Measurements from ENCODE around the gene GJC1. TPM values are rescaled to one million over a fixed set of nuclear protein-coding genes. Genes with fewer than 3 reads are reported as not detected.

The GJC1 gene
- total and polyA plus RNA-seq, 9 of the 15 experiments (the other 6 are each of a cell fraction or from before 2014, with no cell fraction given) = 0.04 to 1.4 (median 0.18) TPM; not detected in 1

- no peak for TF ChIP-seq RBM34 (IDR thresholded peaks at IDR 0.05; ENCODE audit: borderline replicate concordance, insufficient read depth, low read length)
- TF ChIP-seq HMG20B (CRISPR knock-in tag; IDR thresholded peaks at IDR 0.05) = no peak
- peak in 1 of 2 experiments; percentile 48; a peak in 1 of 3 replicates for TF ChIP-seq CBX3 (IDR thresholded peaks at IDR 0.05; ENCODE audit: borderline replicate concordance in 1 of 2, low read length in 2 of 2)
- no peak for TF ChIP-seq ZBTB2 (IDR thresholded peaks at IDR 0.05)
- TF ChIP-seq ZNF717 (CRISPR knock-in tag; IDR thresholded peaks at IDR 0.05) = no peak
- peak; percentile 85 for TF ChIP-seq MGA (IDR thresholded peaks at IDR 0.05)
- peak in 1 of 2 experiments; percentile 69; a peak in 2 of 4 replicates for TF ChIP-seq FOXK2 (conservative IDR thresholded peaks at IDR 0.05 in 1 of 2, IDR thresholded peaks at IDR 0.05 in 1 of 2; ENCODE audit: low read depth in 2 of 2)
- no peak for TF ChIP-seq ZNF197 (CRISPR knock-in tag; IDR thresholded peaks at IDR 0.05; ENCODE audit: low read depth)
- no peak for TF ChIP-seq PML (IDR thresholded peaks at IDR 0.05; ENCODE audit: low read length)
- peak; percentile 53; the same call in 1 of the 2 replicates for TF ChIP-seq SIN3B (IDR thresholded peaks at IDR 0.05; ENCODE audit: low read depth)
- peak; percentile 51; the same call in 1 of the 2 replicates for TF ChIP-seq PHF8 (IDR thresholded peaks at IDR 0.05; ENCODE audit: borderline replicate concordance, low read length)
- TF ChIP-seq BHLHE40 (IDR thresholded peaks at IDR 0.05; ENCODE audit: low read length) = no peak
- TF ChIP-seq PHB (CRISPR knock-in tag; IDR thresholded peaks at IDR 0.05) = no peak
- no peak for TF ChIP-seq HES1 (IDR thresholded peaks at IDR 0.05; ENCODE audit: low read depth)
Observed at GRCh38 chr17:44775136-44775837, 54.8 kb downstream of the GJC1 start (continued).
